Measurements from ENCODE around the gene SLC50A1. TPM values are rescaled to one million over a fixed set of nuclear protein-coding genes. Genes with fewer than 3 reads are reported as not detected.

The SLC50A1 gene
- total RNA-seq, 1 donor from 2014 or later: 19.8 TPM

- Histone ChIP-seq H3K27me3 (ENCODE audit: control insufficient read depth in 3 of 3, insufficient read depth in 3 of 3, low read length in 3 of 3) (no peaks in the 10 kb centered on the region), H3K4me3 (ENCODE audit: low read length in 3 of 3) (no peak overlapping the region), H3K9ac (ENCODE audit: low read depth in 1 of 3, low read length in 3 of 3) (no peak overlapping the region), H3K36me3 (ENCODE audit: control insufficient read depth in 3 of 3, insufficient read depth in 3 of 3, low read length in 3 of 3) (no peaks in the 10 kb centered on the region), H3K27ac (ENCODE audit: low read depth, low read length) (no peak overlapping the region), H3K4me1 (ENCODE audit: control insufficient read depth in 3 of 3, insufficient read depth in 3 of 3, low read length in 3 of 3) (peaks cover 17 to 32% (median 19%) of the 10 kb centered on the region in 3 donors), H3K9me3 (ENCODE audit: control insufficient read depth in 3 of 3, low read length in 3 of 3) (no peaks in the 10 kb centered on the region)
Observed at GRCh38 chr1:155181371-155182051, 45.9 kb downstream of the SLC50A1 start.

- no peaks in the 10 kb centered on the region for H3K9me3 ChIP-seq (ENCODE audit: control insufficient read depth in 3 of 3, low read length in 3 of 3)
- H3K9ac ChIP-seq (ENCODE audit: low read depth in 1 of 3, low read length in 3 of 3): no peak overlapping the region
- no peaks in the 10 kb centered on the region for H3K36me3 ChIP-seq (ENCODE audit: control insufficient read depth in 3 of 3, insufficient read depth in 3 of 3, low read length in 3 of 3)
- H3K4me1 ChIP-seq (ENCODE audit: control insufficient read depth in 3 of 3, insufficient read depth in 3 of 3, low read length in 3 of 3): peaks cover 17 to 27% (median 17%) of the 10 kb centered on the region in 3 donors
- no peak overlapping the region for H3K27ac ChIP-seq (ENCODE audit: low read depth, low read length)
- H3K4me3 ChIP-seq (ENCODE audit: low read length in 3 of 3): no peak overlapping the region
- H3K27me3 ChIP-seq (ENCODE audit: control insufficient read depth in 3 of 3, insufficient read depth in 3 of 3, low read length in 3 of 3): no peaks in the 10 kb centered on the region
Observed at GRCh38 chr1:155182052-155182550, 46.4 kb downstream of the SLC50A1 start.

DNA sequence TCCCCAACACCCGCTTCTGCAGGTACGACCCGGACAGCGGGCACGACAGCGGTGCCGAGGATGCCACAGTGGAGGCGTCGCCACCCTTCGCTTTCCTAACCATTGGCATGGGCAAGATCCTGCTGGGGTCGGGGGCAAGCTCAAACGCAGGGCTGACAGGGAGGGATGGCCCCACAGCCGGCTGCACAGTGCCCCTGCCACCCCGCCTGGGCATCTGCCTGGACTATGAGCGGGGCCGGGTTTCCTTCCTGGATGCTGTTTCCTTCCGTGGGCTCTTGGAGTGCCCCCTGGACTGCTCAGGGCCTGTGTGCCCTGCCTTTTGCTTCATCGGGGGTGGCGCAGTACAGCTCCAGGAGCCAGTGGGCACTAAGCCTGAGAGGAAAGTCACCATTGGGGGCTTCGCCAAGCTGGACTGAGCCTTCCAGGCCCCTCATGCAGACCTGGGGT, 48.1 kb downstream of the SLC50A1 start:
- H3K27ac ChIP-seq (ENCODE audit: low read depth, low read length): no peak overlapping the region
- H3K9me3 ChIP-seq (ENCODE audit: control insufficient read depth in 3 of 3, low read length in 3 of 3): no peaks in the 10 kb centered on the region
- peaks cover 17 to 27% (median 17%) of the 10 kb centered on the region in 3 donors for H3K4me1 ChIP-seq (ENCODE audit: control insufficient read depth in 3 of 3, insufficient read depth in 3 of 3, low read length in 3 of 3)
- no peaks in the 10 kb centered on the region for H3K36me3 ChIP-seq (ENCODE audit: control insufficient read depth in 3 of 3, insufficient read depth in 3 of 3, low read length in 3 of 3)
- H3K9ac ChIP-seq (ENCODE audit: low read depth in 1 of 3, low read length in 3 of 3): peak overlapping the region in 1 of 3 donors; percentile 68
- H3K4me3 ChIP-seq (ENCODE audit: low read length in 3 of 3): no peak overlapping the region
- no peaks in the 10 kb centered on the region for H3K27me3 ChIP-seq (ENCODE audit: control insufficient read depth in 3 of 3, insufficient read depth in 3 of 3, low read length in 3 of 3)

- peak overlapping the region; percentile 74 for H3K27ac ChIP-seq (ENCODE audit: low read depth, low read length)
- no peaks in the 10 kb centered on the region for H3K9me3 ChIP-seq (ENCODE audit: control insufficient read depth in 3 of 3, low read length in 3 of 3)
- peak overlapping the region in 1 of 3 donors; percentile 68 for H3K9ac ChIP-seq (ENCODE audit: low read depth in 1 of 3, low read length in 3 of 3)
- H3K36me3 ChIP-seq (ENCODE audit: control insufficient read depth in 3 of 3, insufficient read depth in 3 of 3, low read length in 3 of 3): no peaks in the 10 kb centered on the region
- H3K4me3 ChIP-seq (ENCODE audit: low read length in 3 of 3): no peak overlapping the region
- H3K4me1 ChIP-seq (ENCODE audit: control insufficient read depth in 3 of 3, insufficient read depth in 3 of 3, low read length in 3 of 3): peaks cover 17 to 27% (median 17%) of the 10 kb centered on the region in 3 donors
- no peaks in the 10 kb centered on the region for H3K27me3 ChIP-seq (ENCODE audit: control insufficient read depth in 3 of 3, insufficient read depth in 3 of 3, low read length in 3 of 3)
Observed at GRCh38 chr1:155184351-155184811, 48.7 kb downstream of the SLC50A1 start.

DNA sequence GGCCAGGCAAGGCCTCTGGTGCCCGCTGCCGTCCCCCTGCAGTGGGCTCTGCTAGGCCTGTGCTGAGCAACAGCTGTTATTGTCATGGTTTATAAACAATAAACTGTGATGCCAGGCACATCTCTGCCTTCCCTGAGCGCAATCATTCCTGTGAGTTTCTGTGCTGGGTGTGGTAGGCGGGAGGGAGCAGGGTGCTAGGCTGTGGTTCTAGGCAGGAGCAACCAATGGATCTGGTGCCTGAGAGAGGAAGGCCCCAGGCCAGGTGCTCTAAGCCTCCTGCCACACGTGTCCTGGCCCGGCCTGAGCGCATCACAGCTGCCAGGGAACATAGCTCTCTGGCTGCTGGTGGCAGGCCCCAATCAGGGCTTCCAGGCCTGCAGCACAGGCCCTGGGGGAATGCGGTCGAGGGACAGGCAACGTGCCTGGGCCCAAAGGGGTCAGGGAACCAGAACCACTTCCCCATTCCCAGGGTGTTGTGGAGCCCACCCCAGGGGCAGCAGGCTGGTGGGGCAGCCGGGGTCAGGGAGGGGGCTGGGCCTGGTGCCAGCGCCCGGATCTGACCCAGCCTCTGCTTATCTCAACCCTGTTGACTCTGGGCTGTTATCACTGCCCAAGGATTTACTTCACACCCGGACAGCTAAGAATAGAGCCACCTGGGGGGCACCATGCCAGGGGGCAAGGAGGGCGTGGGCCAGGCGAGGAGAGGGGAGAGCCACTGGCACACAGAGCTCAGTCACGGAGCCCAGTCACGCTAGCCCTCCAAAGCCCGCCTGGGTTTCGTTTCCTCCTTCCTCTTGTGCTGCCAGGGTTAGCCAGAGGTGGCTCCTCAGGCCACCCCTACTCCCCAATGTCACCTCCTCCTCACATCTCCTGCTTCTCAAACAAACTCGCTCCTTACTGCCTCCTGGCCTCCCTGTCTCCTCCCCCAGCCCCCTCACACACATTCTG, 49.5 kb downstream of the SLC50A1 start:
- Histone ChIP-seq H3K27me3 (ENCODE audit: control insufficient read depth in 3 of 3, insufficient read depth in 3 of 3, low read length in 3 of 3) (no peaks in the 10 kb centered on the region), H3K4me1 (ENCODE audit: control insufficient read depth in 3 of 3, insufficient read depth in 3 of 3, low read length in 3 of 3) (peaks cover 17 to 27% (median 17%) of the 10 kb centered on the region in 3 donors), H3K9me3 (ENCODE audit: control insufficient read depth in 3 of 3, low read length in 3 of 3) (no peaks in the 10 kb centered on the region), H3K9ac (ENCODE audit: low read depth in 1 of 3, low read length in 3 of 3) (peak overlapping the region; percentile 46 to 68 (median 57)), H3K36me3 (ENCODE audit: control insufficient read depth in 3 of 3, insufficient read depth in 3 of 3, low read length in 3 of 3) (no peaks in the 10 kb centered on the region), H3K27ac (ENCODE audit: low read depth, low read length) (peak overlapping the region; percentile 74), H3K4me3 (ENCODE audit: low read length in 3 of 3) (no peak overlapping the region)

GRCh38 chr1:155185783-155186066, 50.1 kb downstream of the SLC50A1 start:
- Histone ChIP-seq H3K27me3 (ENCODE audit: control insufficient read depth in 3 of 3, insufficient read depth in 3 of 3, low read length in 3 of 3) (no peaks in the 10 kb centered on the region), H3K27ac (ENCODE audit: low read depth, low read length) (peak overlapping the region; percentile 74)

DNA sequence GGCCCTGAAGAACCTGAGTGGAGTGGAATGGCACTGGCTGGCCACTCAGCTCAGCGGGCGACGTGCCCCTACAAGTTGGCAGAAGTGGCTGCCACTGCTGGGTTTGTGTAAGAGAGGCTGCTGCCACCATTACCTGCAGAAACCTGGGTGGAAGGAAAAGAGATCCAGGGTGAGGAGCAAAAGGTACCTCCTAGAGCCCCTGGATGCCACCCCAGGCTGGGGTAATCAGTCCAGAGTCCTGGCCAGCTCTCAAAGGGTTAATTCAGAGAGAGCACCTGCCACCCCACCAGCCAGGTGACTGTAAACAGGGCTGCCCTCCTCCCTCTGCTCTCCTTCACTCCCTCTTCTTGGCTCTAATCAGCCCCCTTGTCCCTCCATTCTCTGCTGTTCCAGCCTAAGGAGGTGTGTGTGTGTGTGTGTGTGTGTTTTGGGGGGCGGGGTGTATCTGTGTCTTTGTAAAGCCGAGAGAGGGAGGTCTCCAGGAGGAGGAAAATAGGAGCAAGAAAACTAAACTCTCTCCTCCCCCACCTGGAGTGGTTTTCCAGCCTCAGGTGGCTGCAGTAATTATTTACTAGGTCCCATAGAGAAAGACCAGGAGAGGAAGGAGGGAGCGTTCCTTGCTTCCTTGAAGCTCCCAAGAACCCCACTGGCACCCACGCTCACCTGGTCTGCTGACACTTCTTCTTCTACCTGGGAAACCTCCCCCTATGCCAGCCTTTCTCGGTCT, 50.6 kb downstream of the SLC50A1 start:
- Histone ChIP-seq H3K9ac (ENCODE audit: low read depth in 1 of 3, low read length in 3 of 3) (peak overlapping the region in 1 of 3 donors; percentile 16), H3K36me3 (ENCODE audit: control insufficient read depth in 3 of 3, insufficient read depth in 3 of 3, low read length in 3 of 3) (no peaks in the 10 kb centered on the region), H3K4me1 (ENCODE audit: control insufficient read depth in 3 of 3, insufficient read depth in 3 of 3, low read length in 3 of 3) (peaks cover 17 to 27% (median 17%) of the 10 kb centered on the region in 3 donors), H3K27ac (ENCODE audit: low read depth, low read length) (peak overlapping the region; percentile 74), H3K9me3 (ENCODE audit: control insufficient read depth in 3 of 3, low read length in 3 of 3) (no peaks in the 10 kb centered on the region), H3K4me3 (ENCODE audit: low read length in 3 of 3) (no peak overlapping the region), H3K27me3 (ENCODE audit: control insufficient read depth in 3 of 3, insufficient read depth in 3 of 3, low read length in 3 of 3) (no peaks in the 10 kb centered on the region)

More at GRCh38 chr1:155185783-155186066, 50.1 kb downstream of the SLC50A1 start:
- H3K4me3 ChIP-seq (ENCODE audit: low read length in 3 of 3): no peak overlapping the region
- peaks cover 17 to 27% (median 17%) of the 10 kb centered on the region in 3 donors for H3K4me1 ChIP-seq (ENCODE audit: control insufficient read depth in 3 of 3, insufficient read depth in 3 of 3, low read length in 3 of 3)
- no peaks in the 10 kb centered on the region for H3K36me3 ChIP-seq (ENCODE audit: control insufficient read depth in 3 of 3, insufficient read depth in 3 of 3, low read length in 3 of 3)
- peak overlapping the region in 2 of 3 donors; percentile 46 to 68 for H3K9ac ChIP-seq (ENCODE audit: low read depth in 1 of 3, low read length in 3 of 3)
- H3K9me3 ChIP-seq (ENCODE audit: control insufficient read depth in 3 of 3, low read length in 3 of 3): no peaks in the 10 kb centered on the region

DNA sequence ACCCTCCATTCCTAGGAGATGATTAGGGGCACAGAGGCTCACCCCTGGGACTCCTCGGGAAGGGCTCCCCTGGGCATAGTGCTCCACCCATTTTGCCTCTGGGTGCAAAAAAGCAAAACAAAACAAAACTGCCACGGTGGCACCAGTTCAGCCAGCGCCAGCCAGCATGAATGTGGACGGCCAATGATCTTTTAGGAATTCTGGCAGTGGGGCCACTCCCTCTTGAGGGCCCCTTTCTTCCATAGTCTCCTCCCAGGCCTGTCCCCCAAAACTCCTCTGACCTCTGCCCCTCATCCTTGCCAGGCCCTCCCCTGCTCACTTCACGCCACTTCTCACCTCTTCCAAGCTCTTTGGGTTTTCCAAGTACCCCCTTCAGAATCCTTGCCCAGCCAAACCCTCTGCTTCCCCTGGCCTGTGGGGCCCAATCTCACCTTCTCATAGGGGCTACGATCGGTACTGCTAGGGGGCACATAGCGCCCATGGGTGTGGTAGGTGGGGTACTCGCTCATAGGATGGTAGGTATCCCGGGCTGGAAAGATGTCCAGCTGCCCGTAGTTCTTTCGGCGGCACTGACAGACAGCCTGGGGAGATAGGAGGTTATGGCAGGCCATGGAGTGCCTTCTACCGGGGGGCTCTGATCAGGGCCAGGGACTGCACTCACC, 51.3 kb downstream of the SLC50A1 start:
- Histone ChIP-seq H3K36me3 (ENCODE audit: control insufficient read depth in 3 of 3, insufficient read depth in 3 of 3, low read length in 3 of 3) (no peaks in the 10 kb centered on the region), H3K4me1 (ENCODE audit: control insufficient read depth in 3 of 3, insufficient read depth in 3 of 3, low read length in 3 of 3) (peaks cover 17 to 27% (median 17%) of the 10 kb centered on the region in 3 donors), H3K27me3 (ENCODE audit: control insufficient read depth in 3 of 3, insufficient read depth in 3 of 3, low read length in 3 of 3) (no peaks in the 10 kb centered on the region), H3K4me3 (ENCODE audit: low read length in 3 of 3) (no peak overlapping the region), H3K9me3 (ENCODE audit: control insufficient read depth in 3 of 3, low read length in 3 of 3) (no peaks in the 10 kb centered on the region), H3K9ac (ENCODE audit: low read depth in 1 of 3, low read length in 3 of 3) (no peak overlapping the region), H3K27ac (ENCODE audit: low read depth, low read length) (no peak overlapping the region)

DNA sequence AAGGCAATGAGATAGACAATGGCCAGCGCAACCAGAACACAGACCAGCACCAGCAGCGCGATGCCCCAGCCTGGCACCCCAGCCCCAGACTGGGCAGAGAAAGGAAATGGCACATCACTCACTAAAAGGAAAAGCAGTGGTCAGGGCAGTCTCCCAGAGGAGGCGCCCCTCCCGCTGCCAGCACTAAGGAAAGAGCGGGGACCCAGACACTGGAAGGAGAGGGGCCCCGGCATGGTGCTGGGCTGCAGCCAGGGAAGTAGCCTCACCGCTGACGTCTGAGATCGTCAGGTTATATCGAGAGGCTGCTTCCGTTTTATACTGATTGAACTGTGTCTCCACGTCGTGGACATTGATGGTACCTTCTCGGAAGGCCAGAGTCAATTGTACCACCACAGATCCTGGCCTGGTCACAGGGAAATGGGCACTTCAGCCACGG, 51.8 kb downstream of the SLC50A1 start:
- Histone ChIP-seq H3K27me3 (ENCODE audit: control insufficient read depth in 3 of 3, insufficient read depth in 3 of 3, low read length in 3 of 3) (no peaks in the 10 kb centered on the region), H3K9me3 (ENCODE audit: control insufficient read depth in 3 of 3, low read length in 3 of 3) (no peaks in the 10 kb centered on the region), H3K4me1 (ENCODE audit: control insufficient read depth in 3 of 3, insufficient read depth in 3 of 3, low read length in 3 of 3) (peaks cover 17 to 27% (median 17%) of the 10 kb centered on the region in 3 donors), H3K27ac (ENCODE audit: low read depth, low read length) (no peak overlapping the region), H3K9ac (ENCODE audit: low read depth in 1 of 3, low read length in 3 of 3) (no peak overlapping the region), H3K36me3 (ENCODE audit: control insufficient read depth in 3 of 3, insufficient read depth in 3 of 3, low read length in 3 of 3) (no peaks in the 10 kb centered on the region), H3K4me3 (ENCODE audit: low read length in 3 of 3) (no peak overlapping the region)
